Measurements from ENCODE around the gene PSMD3. TPM values are rescaled to one million over a fixed set of nuclear protein-coding genes. Genes with fewer than 3 reads are reported as not detected.

PSMD3 gene
- total and polyA plus RNA-seq, 9 of the 15 experiments (the other 6 are each of a cell fraction or from before 2014, with no cell fraction given) = 2.0 to 251 (median 135) TPM

DNA sequence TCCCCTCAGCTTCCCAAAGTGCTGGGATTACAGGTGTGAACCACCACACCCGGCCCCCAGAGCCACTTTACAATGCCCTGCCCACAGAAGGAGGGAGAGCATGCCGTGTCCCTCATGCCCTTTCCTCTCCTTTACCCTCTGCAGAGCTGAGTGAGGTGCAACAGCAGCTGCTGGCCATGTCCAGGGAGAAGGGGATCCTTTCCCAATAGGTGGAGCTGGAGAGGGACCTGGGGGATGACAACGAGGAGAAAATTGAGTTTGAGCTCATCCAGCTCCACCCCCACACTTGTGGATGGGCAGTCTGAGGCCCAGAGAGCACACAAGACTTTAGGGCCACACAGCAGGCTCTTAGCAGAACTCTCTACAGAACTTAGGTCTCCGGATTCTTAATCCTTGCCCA is 25.7 kb upstream of the PSMD3 start (continued):
- no peak for TF ChIP-seq SRSF3 (IDR thresholded peaks at IDR 0.05; ENCODE audit: insufficient read depth, low read length)

DNA sequence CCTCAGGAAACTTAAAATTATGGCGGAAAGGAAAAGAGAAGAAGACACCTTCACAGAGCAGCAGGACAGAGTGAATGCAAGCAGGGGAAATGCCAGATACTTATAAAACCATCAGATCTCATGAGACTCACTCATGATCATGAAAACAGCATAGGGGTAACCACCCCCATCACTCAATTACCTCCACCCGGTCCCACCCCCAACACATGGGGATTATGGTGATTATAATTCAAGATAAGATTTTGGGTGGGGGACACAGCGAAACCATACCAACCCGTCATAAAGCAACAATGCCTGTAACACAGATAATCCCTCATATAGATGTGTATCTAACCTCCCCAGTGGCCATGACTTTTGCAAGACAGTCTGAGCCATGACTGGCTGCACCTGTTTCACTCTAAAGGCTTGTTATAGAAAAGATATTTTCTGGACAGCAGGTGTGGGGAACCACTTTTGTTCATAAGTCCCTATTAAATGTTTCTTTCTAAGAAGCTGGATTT is 24.8 kb upstream of the PSMD3 start:
- Histone ChIP-seq H3K27ac (ENCODE audit: extremely low read depth, low read depth, low read length) (no peak overlapping the region), H3K36me3 (ENCODE audit: control insufficient read depth, insufficient read depth, low read length) (no peaks in the 10 kb centered on the region), H2AFZ (ENCODE audit: low read depth, low read length) (no peak overlapping the region), H3K9ac (ENCODE audit: insufficient read depth in 1 of 2, low read depth in 2 of 2, low read length in 2 of 2) (no peak overlapping the region), H3K4me2 (ENCODE audit: insufficient read depth, low read length) (no peak overlapping the region), H3K79me2 (ENCODE audit: control insufficient read depth, insufficient read depth, low read length) (no peaks in the 10 kb centered on the region), H3K9me1 (ENCODE audit: control insufficient read depth, insufficient read depth, low read length) (no peaks in the 10 kb centered on the region), H3K9me3 (replicated peaks; ENCODE audit: control insufficient read depth, insufficient read depth, low read depth, low read length) (no peaks in the 10 kb centered on the region), H3K4me1 (replicated peaks in 1 of 2; ENCODE audit: control insufficient read depth in 2 of 2, insufficient read depth in 2 of 2, low read length in 2 of 2) (peaks cover 16 to 22% of the 10 kb centered on the region in 2 experiments; a peak in 4 of 5 replicates), H3K27me3 (ENCODE audit: control insufficient read depth in 2 of 2, insufficient read depth in 2 of 2, low read length in 2 of 2) (no peaks in the 10 kb centered on the region), H4K20me1 (replicated peaks; ENCODE audit: control insufficient read depth, insufficient read depth, low read length) (no peaks in the 10 kb centered on the region), H3K4me3 (no peak overlapping the region)
- 19% methylated on average over 4 of the region's 4 CpGs for WGBS (ENCODE audit: insufficient coverage, low coverage, missing lambda C conversion rate)
- POLR2A ChIA-PET = no interaction called here
- TF ChIP-seq PRPF4 (IDR thresholded peaks at IDR 0.05; ENCODE audit: insufficient read depth, low read depth, low read length, poor library complexity, severe bottlenecking) (no peak), STAG1 (CRISPR knock-in tag; IDR thresholded peaks at IDR 0.05; ENCODE audit: borderline replicate concordance) (no peak), ZNF586 (CRISPR knock-in tag; conservative IDR thresholded peaks at IDR 0.05) (no peak), TFAM (CRISPR knock-in tag; conservative IDR thresholded peaks at IDR 0.05) (no peak)
- TF ChIP-seq, protein P1, sequence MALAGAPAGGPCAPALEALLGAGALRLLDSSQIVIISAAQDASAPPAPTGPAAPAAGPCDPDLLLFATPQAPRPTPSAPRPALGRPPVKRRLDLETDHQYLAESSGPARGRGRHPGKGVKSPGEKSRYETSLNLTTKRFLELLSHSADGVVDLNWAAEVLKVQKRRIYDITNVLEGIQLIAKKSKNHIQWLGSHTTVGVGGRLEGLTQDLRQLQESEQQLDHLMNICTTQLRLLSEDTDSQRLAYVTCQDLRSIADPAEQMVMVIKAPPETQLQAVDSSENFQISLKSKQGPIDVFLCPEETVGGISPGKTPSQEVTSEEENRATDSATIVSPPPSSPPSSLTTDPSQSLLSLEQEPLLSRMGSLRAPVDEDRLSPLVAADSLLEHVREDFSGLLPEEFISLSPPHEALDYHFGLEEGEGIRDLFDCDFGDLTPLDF (CRISPR knock-in tag; IDR thresholded peaks at IDR 0.05) = no peak
- intact Hi-C loops (cut with micrococcal nuclease) = no loop called here
- FAIRE-seq (no peak), DNase-seq (ENCODE audit: extremely low read depth in 1 of 4, low spot score in 3 of 4) (no peak), ATAC-seq (no peak)
- CTCF ChIA-PET (ENCODE audit: low intra/inter-chr PET ratio) = no interaction called here
- in situ Hi-C loops (cut with MboI) = no loop called here
- no TSS peak for BruUV-seq (replicated peaks)

Measured in K562 (cell line).